DLD1 (cell line): ENCODE measurements around the gene DUSP5.

Source experiments
- in situ Hi-C: cut with HindIII; loops from 2 replicates; pipeline ENCODE4 v1.10.0; 2017; ENCODE audit warnings: low sequenced_read_pairs

The DUSP5 gene

GRCh38 chr10:110479710-110480109, 18.0 kb upstream of the DUSP5 start:
- in situ Hi-C loops, result no loop called here

DNA sequence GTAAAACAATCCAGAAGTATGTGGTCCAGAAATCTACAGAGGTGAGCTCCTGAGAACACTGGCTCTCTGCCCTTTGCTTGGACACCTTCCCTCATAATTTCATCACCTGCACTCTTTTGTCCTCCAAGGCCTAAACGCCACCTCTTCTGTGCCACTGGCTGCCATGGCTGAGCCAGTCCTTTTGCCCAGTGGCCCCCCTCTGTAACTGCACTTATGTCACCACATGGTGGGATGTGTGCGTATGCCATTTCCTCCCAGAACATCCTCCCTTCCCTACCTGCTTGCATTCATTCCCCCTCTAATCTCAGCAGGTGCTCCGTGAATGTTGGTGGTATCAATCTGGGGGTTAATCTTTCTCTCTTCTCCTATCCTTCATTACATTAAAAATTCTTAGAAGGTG, 17.3 kb upstream of the DUSP5 start:
- in situ Hi-C loops, result no loop called here

GRCh38 chr10:110481919-110482318, 15.8 kb upstream of the DUSP5 start:
- in situ Hi-C loops, result no loop called here

GRCh38 chr10:110483633-110484032, 14.1 kb upstream of the DUSP5 start:
- in situ Hi-C loops, result no loop called here

GRCh38 chr10:110485541-110485940, 12.2 kb upstream of the DUSP5 start:
- in situ Hi-C loops, result no loop called here

GRCh38 chr10:110486680-110487410, 10.9 kb upstream of the DUSP5 start:
- in situ Hi-C loops, result no loop called here

- in situ Hi-C loops, result no loop called here
Observed at GRCh38 chr10:110487411-110488331, 10.0 kb upstream of the DUSP5 start.

DNA sequence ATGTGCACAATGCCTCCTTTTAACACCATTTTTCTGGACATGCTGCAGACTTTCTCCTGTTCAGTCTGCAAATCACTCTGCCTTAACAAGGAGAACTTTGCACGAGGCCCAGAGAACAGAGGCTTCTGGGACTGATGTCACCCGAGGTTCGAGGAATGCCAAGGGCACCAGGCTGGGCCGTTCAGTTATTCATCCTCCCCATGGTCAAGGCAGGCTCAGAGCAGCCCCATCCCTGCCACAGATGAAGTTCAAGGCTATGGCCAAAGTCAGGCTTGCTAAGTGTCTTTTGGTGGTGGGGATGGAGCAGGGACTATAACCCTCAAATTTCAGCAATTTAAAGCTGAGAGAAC, 9.4 kb upstream of the DUSP5 start:
- in situ Hi-C loops, result no loop called here

- in situ Hi-C loops, result no loop called here
Observed at GRCh38 chr10:110488940-110489339, 8.8 kb upstream of the DUSP5 start.

GRCh38 chr10:110490640-110491039, 7.1 kb upstream of the DUSP5 start:
- in situ Hi-C loops, result no loop called here

DNA sequence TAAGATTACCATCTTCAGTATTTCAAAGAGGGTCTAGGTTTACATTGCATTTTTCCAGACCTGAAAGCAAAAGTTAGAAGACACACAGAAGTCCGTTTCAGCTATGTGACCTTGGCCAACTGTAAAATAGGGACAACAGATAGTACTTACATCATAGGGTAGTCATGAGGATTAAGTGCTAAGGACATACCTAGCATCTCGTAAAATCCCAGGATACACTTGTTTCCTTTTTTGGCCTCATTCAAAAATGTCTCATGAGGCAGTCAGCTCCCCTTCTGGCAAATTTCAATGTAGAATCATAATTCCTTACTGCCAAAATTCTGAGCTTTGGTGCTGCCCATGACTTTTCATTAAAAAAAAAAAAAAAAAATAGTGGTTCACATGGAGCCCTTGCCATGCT, 6.4 kb upstream of the DUSP5 start:
- in situ Hi-C loops, result no loop called here

- in situ Hi-C loops, result no loop called here
Observed at GRCh38 chr10:110492069-110492822, 5.5 kb upstream of the DUSP5 start.

GRCh38 chr10:110493832-110494426, 3.8 kb upstream of the DUSP5 start:
- in situ Hi-C loops, result no loop called here

DNA sequence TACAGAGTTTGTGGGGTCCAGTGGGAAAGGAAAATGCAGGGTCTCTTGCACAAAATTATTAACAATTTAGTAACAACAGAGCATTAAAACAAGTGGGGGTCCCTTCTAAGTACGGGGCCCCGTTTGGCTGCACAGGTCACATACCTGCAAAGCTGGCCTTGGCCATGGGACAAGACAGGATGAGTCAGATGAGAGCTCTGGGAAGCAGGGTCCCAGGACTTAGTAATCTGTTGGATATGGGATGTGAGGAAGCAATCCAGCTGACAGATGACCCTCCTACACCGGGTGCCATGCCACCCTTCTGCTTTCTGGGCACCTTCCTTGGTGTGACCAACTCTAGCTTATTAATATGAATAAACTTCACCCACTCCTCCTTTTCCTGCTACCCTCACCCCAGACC, 3.2 kb upstream of the DUSP5 start:
- in situ Hi-C loops, result no loop called here

- in situ Hi-C loops, result no loop called here
Observed at GRCh38 chr10:110495731-110496552, 1.8 kb upstream of the DUSP5 start.

- in situ Hi-C loops, result no loop called here
Observed at GRCh38 chr10:110496553-110497437, 912 bp upstream of the DUSP5 start.

DNA sequence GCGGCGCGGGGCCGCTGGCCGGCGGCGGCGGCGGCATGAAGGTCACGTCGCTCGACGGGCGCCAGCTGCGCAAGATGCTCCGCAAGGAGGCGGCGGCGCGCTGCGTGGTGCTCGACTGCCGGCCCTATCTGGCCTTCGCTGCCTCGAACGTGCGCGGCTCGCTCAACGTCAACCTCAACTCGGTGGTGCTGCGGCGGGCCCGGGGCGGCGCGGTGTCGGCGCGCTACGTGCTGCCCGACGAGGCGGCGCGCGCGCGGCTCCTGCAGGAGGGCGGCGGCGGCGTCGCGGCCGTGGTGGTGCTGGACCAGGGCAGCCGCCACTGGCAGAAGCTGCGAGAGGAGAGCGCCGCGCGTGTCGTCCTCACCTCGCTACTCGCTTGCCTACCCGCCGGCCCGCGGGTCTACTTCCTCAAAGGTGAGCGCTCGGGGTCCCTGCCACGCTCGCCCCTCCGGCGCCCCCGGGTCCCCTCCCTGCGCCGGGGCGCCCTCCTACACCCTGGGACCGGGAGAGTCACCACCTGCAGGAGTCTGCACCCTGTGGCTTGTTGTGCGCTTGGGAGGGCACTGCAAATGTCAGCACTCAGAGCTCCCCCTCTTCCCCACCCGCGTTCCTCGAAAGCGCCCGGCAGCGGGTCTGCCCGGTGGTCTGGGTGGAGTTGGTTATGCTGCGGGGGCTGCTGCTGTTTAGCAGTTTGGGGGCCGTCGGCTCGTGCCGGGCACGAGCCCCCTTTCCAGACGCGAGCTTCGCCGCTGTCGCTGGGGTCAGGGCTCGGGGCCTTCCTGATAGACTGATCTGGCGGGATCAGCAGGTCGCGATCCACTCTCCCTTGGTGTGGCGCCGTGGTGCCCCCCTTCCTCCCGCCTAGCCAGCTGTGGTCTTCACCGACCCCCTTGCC, 627 bp downstream of the DUSP5 start:
- in situ Hi-C loops, result no loop called here
